HG03066 (cell line): Measurements from ENCODE around the gene PDCD5.
"Not testable (repeated sequence)": the region's sequence is repeated elsewhere in the genome, so short reads cannot be mapped to it uniquely, and the experiment has no call there.

Experiments
- ATAC-seq: cut with Tn5 transposase; IDR thresholded peaks from one replicate; pipeline ENCODE4 v1.9.1; 2021; ENCODE audit warnings: low read depth; ENCODE audit not compliant: unreplicated experiment

Gene PDCD5, protein sequence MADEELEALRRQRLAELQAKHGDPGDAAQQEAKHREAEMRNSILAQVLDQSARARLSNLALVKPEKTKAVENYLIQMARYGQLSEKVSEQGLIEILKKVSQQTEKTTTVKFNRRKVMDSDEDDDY

DNA sequence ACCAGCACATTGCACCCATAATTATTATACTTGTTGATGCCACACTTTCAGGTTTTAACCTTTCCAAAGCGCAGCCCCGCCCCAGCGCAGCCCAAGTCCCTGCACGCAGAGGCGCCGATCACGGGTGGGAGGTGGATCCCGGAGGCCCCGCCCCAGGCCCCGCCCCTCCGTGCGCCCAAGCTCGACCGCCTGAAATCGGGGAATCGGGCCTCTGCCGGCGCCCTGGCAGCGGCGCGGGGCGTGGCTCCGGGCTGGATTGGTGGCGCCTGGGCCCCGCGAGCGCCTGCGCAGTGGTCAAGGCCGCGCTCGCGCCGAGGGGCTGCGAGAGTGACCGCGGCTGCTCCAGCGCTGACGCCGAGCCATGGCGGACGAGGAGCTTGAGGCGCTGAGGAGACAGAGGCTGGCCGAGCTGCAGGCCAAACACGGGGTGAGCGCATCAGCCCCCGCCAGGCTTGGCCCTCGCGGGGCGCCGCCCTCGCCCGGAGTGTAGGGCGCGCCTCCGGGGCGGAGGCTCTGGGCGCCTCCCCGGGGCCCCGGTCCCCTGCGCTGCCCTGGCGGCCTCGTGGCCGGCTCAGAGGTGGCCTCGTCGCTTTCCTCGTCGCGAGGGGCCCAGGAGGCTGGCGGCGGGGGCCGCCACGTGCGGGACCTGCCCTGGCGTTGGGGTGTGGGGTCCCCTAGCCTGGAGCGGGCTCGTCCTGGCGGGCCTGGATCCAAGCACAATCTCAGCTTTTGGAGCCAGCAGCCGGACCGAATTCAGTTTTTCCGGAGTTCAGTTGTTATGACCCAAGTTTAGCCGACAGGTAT, at the start of gene PDCD5:
TSS of gene PDCD5 (plus strand) at position 290 of the 804 bp plus-strand sequence. CDS start at position 362, 72 bp downstream.
- peak; percentile 88 for ATAC-seq

DNA sequence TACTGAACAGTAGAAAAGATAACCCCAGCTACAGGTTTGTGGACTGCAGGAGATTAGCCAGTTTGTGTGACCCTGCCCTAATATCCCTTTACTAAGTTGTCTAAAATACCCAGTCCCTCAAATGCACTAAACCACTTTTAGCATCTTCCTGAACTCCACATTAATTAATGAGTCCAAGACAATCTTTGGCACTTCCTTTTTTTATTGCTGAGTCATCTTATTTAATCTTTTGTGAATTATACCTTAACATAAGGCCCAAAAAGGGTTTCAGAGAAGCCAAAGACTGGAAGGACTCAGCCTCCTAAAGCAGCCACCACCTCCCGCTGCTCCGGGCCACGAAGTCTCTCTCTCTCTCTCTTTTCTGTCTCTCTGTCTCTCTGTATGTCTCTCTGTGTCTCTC, 48.8 kb upstream of the PDCD5 start:
- ATAC-seq: no peak

- ATAC-seq: no peak
Measured at GRCh38 chr19:32537580-32537979, 43.4 kb upstream of the PDCD5 start.

DNA sequence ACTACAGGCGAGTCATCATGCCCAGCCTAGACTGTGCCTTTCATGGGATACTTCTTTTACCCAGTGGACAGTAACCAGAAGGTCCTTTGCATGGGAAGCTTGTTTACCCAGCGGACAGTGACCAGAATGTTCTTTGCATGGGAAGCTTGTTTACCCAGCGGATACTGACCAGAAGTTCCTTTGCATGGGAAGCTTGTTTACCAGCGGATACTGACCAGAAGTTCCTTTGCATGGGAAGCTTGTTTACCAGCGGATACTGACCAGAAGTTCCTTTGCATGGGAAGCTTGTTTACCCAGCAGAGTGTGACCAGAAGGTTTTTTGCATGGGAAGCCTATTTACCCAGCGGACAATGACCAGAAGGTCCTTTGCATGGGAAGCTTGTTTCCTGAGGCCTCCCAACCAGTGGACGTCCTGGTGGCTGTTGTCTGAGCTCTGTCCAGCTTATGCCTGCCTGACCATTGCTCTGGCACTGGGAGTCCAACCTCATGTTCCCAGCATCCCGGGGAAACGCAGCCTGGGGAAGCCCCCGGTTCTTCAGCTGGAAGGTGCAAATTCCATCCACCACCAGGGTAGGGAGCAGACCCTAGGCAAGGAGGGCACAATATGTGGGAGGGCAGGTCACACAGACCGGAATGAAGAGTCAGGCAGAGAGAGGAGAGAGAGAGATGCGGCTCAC, 41.6 kb upstream of the PDCD5 start:
- no peak for ATAC-seq

DNA sequence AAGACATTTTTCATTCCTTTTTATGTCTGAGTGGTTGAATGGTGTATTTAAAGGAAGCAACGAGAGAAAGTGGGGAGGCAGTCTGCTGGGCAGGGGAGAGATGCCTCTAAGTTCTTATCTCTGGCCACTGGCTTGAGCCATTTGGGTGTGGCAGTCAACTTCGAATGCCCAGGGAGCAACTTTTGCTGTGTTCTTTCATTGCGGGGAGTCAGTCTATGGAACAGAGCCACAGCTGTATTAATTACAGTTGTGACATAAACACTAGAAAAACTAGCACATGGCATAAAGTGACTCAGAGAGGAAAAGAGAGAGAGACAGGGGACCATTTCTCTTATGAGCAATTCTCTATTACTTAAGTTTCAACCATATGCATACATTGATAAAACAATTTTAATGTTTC, 40.4 kb upstream of the PDCD5 start:
- ATAC-seq: no peak

DNA sequence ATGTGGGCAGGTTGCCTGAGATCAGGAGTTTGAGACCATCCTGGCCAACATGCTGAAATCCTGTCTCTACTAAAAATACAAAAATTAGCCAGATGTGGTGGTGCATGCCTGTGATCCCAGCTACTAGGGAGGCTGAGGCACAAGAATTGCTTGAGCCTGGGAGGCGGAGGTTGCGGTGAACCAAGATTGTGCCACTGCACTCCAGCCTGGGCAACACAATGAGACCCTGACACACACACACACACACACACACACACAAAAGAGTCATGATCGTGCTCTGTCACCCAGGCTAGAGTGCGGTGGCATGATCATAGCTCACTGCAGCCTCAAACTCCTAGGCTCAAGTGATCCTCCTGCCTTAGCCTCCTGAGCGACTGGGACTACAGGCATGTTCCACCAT, 39.6 kb upstream of the PDCD5 start:
- ATAC-seq: not testable (repeated sequence)

- ATAC-seq: no peak
Measured at GRCh38 chr19:32542477-32543108, 38.4 kb upstream of the PDCD5 start.

GRCh38 chr19:32543115-32543900, 37.7 kb upstream of the PDCD5 start:
- ATAC-seq: no peak

DNA sequence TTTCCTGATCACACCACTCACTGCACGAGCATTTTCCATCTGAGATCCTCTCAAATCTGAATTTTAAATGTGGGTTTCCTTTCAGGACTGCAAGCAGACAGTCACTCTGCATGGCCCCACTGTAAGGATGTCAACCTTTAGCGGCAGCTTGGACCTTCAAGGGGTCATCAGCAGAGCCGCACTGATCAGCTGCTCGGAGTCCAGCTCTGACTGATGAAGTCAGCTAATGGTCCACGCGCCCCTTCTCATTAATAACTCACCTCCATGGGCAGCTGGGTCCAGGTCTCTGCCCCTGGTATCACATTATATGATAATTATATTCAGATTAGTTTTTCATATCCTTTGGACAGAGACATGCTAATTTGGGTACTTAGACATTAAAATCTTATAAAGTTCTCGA, 36.1 kb upstream of the PDCD5 start:
- ATAC-seq: no peak

- no peak for ATAC-seq
Measured at GRCh38 chr19:32550666-32551065, 30.3 kb upstream of the PDCD5 start.

GRCh38 chr19:32555786-32556185, 25.2 kb upstream of the PDCD5 start:
- ATAC-seq: no peak

GRCh38 chr19:32558607-32559228, 22.3 kb upstream of the PDCD5 start:
- ATAC-seq: no peak

DNA sequence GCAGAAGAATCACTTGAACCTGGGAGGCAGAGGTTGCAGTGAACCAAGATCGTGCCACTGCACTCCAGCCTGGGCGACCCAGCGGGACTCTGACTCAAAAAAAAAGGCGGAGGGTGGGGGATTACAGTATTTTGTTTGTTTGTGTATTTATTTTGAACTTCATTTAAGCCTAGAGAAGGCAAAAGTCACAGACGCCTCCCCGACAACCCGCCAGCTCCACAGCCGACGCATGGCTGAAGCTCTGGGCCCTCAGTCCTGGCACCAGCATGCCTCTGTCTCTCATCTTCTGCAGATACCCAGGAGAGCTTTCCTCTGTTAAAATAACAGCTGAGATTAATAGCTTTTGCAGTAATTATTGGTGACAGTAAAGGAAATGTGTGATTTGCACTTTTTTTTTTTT, 17.2 kb upstream of the PDCD5 start:
- no peak for ATAC-seq

DNA sequence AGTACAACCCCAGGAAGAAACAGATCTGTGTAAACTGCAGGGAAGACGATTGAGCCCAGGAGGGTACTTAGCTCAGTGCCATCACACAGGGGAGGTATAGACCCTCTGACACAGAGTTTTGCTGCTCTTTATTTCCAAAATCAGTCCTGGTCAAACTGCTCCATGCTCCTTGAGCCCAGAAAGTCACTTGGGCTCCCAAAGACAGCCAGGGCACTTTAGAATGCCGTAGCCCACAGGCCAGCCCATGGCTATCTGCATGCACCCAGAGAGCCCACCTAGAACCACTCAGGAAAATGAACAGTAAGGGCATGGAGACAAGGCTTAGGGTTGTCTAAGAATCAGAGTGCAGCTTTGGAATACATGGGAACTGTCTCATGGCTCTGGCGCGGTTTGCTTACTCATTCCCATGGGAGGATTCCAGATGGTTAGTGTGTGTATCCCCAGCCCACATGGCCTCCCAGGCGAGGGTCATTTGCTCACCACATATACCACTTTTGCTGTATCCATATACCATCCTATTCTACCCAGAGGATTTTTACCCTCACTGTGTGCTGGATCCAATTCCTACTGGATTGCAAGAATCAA, 14.7 kb upstream of the PDCD5 start:
- ATAC-seq: no peak

DNA sequence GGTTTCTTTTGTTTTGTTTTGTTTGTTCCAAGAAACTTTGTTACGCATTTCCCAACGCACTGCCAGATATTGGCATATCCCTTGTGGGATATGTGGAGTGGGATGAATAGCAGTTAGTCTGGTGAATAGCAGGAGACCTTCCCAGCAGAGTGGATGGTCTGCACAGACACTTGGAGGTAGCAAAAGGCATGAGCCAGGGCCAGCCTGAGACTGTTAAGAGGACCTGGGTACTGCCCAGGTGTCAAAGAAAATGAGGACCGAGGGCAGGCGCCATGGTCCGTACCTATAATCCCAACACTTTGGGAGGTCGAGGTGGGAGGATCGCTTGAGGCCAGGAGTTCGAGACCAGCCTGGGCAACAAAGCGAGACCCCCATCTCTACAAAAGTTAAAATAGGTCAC, 13.5 kb upstream of the PDCD5 start:
- no peak for ATAC-seq

- ATAC-seq: no peak
Measured at GRCh38 chr19:32570081-32570785, 10.8 kb upstream of the PDCD5 start.

DNA sequence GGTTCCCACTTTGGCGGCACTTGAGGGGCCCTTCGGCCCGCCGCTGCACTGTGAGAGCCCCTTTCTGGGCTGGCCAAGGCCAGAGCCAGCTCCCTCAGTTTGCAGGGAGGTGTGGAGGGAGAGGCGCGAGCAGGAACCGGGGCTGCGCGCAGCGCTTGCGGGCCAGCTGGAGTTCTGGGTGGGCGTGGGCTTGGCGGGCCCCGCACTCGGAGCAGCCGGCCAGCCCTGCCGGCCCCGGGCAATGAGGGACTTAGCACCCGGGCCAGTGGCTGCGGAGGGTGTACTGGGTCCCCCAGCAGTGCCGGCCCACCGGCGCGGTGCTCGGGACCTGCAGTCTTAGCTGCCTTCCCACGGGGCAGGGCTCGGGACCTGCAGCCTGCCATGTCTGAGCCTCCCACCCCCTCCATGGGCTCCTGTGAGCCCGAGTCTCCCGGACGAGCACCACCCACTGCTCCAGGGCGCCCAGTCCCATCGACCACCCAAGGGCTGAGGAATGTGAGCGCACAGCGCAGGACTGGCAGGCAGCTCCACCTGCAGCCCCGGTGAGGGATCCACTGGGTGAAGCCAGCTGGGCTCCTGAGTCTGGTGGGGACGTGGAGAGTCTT, 9.4 kb upstream of the PDCD5 start:
- not testable (repeated sequence) for ATAC-seq

DNA sequence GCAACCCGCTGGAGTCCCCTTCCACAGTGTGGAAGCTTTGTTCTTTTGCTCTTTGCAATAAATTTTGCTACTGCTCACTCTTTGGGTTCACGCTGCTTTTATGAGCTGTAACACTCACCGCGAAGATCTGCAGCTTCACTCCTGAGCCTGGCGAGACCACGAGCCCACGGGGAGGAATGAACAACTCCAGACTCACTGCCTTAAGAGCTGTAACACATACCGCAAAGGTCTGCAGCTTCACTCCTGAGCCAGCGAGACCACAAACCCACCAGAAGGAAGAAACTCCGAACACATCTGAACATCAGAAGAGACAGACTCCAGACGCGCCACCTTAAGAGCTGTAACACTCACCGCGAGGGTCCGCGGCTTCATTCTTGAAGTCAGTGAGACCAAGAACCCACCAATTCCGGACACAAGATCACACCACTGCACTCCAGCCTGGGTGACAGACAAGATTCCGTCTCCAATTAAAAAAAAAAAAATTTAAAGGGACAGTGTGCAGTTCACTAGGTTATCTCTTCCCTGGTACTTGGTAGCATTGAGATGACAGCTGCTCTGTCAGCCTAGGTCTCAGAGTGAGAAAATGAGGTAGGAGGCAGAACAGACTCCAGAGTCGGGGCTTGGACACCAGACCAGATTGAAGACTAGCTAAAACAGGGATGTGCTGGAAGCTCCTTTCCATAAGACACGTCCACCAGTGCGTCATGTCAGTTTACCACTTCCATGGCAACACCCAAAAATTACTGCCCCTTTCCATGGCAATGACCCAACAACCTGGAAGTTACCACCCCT, 8.1 kb upstream of the PDCD5 start:
- not testable (repeated sequence) for ATAC-seq
